Ovary (tissue), 3 donors: Measurements from ENCODE around the gene HDAC1.

ENCODE experiments used
- CTCF ChIP-seq, 3 donors: fragments of 450-650 bp in 2 of 3; fragments of 200-600 bp in 1 of 3; IDR thresholded peaks; one replicate each; pipeline versions ENCODE4 v1.5.1 to v1.8.0; 2016 to 2022; ENCODE audit warnings: antibody characterized with exemption in 3 of 3, mild to moderate bottlenecking in 1 of 3
- EP300 ChIP-seq: sonication (generic); formaldehyde crosslinking; IDR thresholded peaks from one replicate; pipeline ENCODE4 v1.6.1; 2017; ENCODE audit warnings: antibody characterized with exemption
- POLR2A ChIP-seq: fragments of 450-650 bp; IDR thresholded peaks from one replicate; pipeline ENCODE4 v1.6.1; 2017; ENCODE audit warnings: antibody characterized with exemption, mild to moderate bottlenecking, moderate library complexity
- donor health status: DM: no; HTN: no; CAD: no.

DNA sequence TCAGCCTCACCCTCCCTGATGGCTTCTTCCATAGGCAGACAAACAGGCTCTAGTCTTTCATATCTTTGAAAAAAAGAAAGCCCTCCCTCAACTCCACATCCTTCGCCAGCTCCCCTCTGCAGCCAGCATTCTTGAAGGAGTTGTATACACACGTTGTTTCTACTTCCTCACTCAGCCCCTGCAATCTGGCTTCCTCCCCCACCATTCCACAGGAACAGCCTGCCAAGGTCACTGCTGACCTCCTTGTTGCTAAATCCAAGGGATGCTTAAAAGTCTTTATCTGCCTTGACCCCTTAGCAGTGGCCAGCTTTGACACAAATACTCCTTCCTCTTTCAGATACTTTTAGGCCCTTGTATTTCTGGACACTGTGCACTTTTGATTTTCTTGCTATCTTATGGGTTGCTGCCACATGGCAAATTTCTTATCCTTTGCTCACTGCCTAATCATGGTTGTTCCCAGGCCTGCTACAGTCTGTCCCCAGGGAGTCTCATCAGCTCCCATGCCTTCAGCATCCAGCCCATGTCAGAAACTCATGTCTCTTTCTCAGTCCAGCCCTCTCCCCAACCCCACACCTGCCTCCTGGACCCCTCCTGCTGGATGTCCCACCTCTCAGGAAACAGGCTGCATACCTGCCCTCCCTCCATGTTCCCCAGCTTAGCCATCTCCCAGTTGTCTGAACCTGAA is 62.1 kb downstream of the HDAC1 start:
- TF ChIP-seq CTCF (IDR thresholded peaks at IDR 0.05) (no peak), EP300 (no peak), POLR2A (no peak)
